B cell (primary cell): ENCODE results near the gene GINS3. TPM values are rescaled to one million over a fixed set of nuclear protein-coding genes. Genes with fewer than 3 reads are reported as not detected.

ENCODE experiments used
- ATAC-seq: fragments of 200-7000 bp; cut with Tn5 transposase; one replicate; pipeline ENCODE4 v1.10.0; 2021; ENCODE audit warnings: low read depth, mild to moderate bottlenecking, moderate number of reproducible peaks, moderate library complexity
- CTCF ChIA-PET: fragments of 350-600 bp; sonication (Branson Sonifier 250); formaldehyde crosslinking; loops from one replicate; lab custom pipeline; 2021; ENCODE audit warnings: antibody characterized with exemption, inconsistent platforms; lab: Charles Lee
- POLR2A ChIA-PET: fragments of 350-600 bp; sonication (Branson Sonifier 250); formaldehyde crosslinking; loops from one replicate; lab custom pipeline; 2021; ENCODE audit warnings: antibody characterized with exemption; lab: Charles Lee
- DNase-seq: peaks from one replicate; pipeline ENCODE4 v3.0.0; 2013
- H2AFZ ChIP-seq: 2 replicates; pipeline ENCODE4 v1.6.1; 2012; ENCODE audit warnings: mild to moderate bottlenecking, low read depth, low read length; ENCODE audit not compliant: insufficient read depth, poor library complexity, severe bottlenecking
- H3K27ac ChIP-seq, 2 donors: 1 replicate in 1 of 2; 2 replicates in 1 of 2; pipeline ENCODE4 v1.5.1; 2012 to 2013; ENCODE audit warnings: low read length in 2 of 2, mild to moderate bottlenecking in 2 of 2, moderate library complexity in 1 of 2
- H3K27me3 ChIP-seq, 4 experiments: fragments of 200-600 bp in 1 of 4; sonication (generic) in 1 of 4; replicated peaks in 1 of 4; 1 replicate in 2 of 4; 2 replicates in 2 of 4; pipeline versions ENCODE4 v1.6.1 to v1.7.0; 2013 to 2016; ENCODE audit warnings: low read length in 3 of 4, mild to moderate bottlenecking in 2 of 4, mixed read lengths in 1 of 4, moderate library complexity in 1 of 4; ENCODE audit not compliant: insufficient read depth in 4 of 4, control insufficient read depth in 3 of 4; ENCODE audit errors: control extremely low read depth in 1 of 4
- H3K36me3 ChIP-seq, 2 experiments: replicated peaks in 1 of 2; 1 replicate in 1 of 2; 2 replicates in 1 of 2; pipeline versions ENCODE4 v1.6.1 to v1.7.1; 2013; ENCODE audit warnings: low read length in 1 of 2; ENCODE audit not compliant: insufficient read depth in 2 of 2, control insufficient read depth in 1 of 2; ENCODE audit errors: control extremely low read depth in 1 of 2, extremely low read depth in 1 of 2
- H3K4me1 ChIP-seq, 2 donors: fragments of 200-600 bp in 1 of 2; sonication (generic) in 1 of 2; 1 replicate in 1 of 2; 2 replicates in 1 of 2; pipeline versions ENCODE4 v1.5.1 to v1.6.1; 2013 to 2017; ENCODE audit warnings: low read length in 2 of 2; ENCODE audit not compliant: control insufficient read depth in 2 of 2, insufficient read depth in 2 of 2
- H3K4me2 ChIP-seq: replicated peaks from 2 replicates; pipeline ENCODE3; 2012; ENCODE audit warnings: mild to moderate bottlenecking, low read depth, low read length; ENCODE audit not compliant: poor library complexity, severe bottlenecking
- H3K4me3 ChIP-seq, 5 experiments: fragments of 200-600 bp in 1 of 5; sonication (generic) in 1 of 5; 1 replicate in 3 of 5; 2 replicates in 2 of 5; pipeline versions ENCODE4 v1.5.1 to v1.7.0; 2011 to 2016; ENCODE audit warnings: low read length in 4 of 5, mild to moderate bottlenecking in 4 of 5, low read depth in 2 of 5, control low read depth in 1 of 5, moderate library complexity in 1 of 5; ENCODE audit not compliant: insufficient read depth in 1 of 5; ENCODE audit errors: control extremely low read depth in 1 of 5, extremely low read depth in 1 of 5
- H3K79me2 ChIP-seq: fragments of 200-600 bp; sonication (generic); one replicate; pipeline ENCODE4 v1.6.0; 2016; ENCODE audit warnings: low read length; ENCODE audit not compliant: control insufficient read depth, insufficient read depth
- H3K9ac ChIP-seq: fragments of 200-600 bp; sonication (generic); 2 replicates; pipeline ENCODE4 v1.6.1; 2017; ENCODE audit warnings: mild to moderate bottlenecking, low read length, moderate library complexity
- H3K9me3 ChIP-seq, 3 donors: one replicate each; pipeline versions ENCODE4 v1.6.1 to v1.7.1; 2013; ENCODE audit warnings: low read length in 2 of 3; ENCODE audit not compliant: control insufficient read depth in 2 of 3, insufficient read depth in 1 of 3; ENCODE audit errors: control extremely low read depth in 1 of 3
- H4K20me1 ChIP-seq: 2 replicates; pipeline ENCODE4 v1.6.0; 2012; ENCODE audit warnings: mild to moderate bottlenecking, low read length; ENCODE audit not compliant: insufficient read depth, control insufficient read depth, poor library complexity, severe bottlenecking
- H3K27ac Mint-ChIP-seq: one replicate; pipeline ENCODE4 v1.8.0; 2021; ENCODE audit warnings: mixed read lengths
- H3K27me3 Mint-ChIP-seq: one replicate; pipeline ENCODE4 v1.8.0; 2021; ENCODE audit warnings: mixed read lengths
- H3K4me1 Mint-ChIP-seq: one replicate; pipeline ENCODE4 v1.8.0; 2021; ENCODE audit warnings: mixed read lengths
- H3K4me3 Mint-ChIP-seq: one replicate; pipeline ENCODE4 v1.8.0; 2021; ENCODE audit warnings: mixed read lengths
- H3K9me3 Mint-ChIP-seq: one replicate; pipeline ENCODE4 v1.8.0; 2022; ENCODE audit warnings: mixed read lengths; ENCODE audit not compliant: insufficient read depth
- EZH2 ChIP-seq: IDR thresholded peaks from 2 replicates; pipeline ENCODE4 v1.6.1; 2012; ENCODE audit warnings: borderline replicate concordance, low read depth, mild to moderate bottlenecking, moderate library complexity, low read length; ENCODE audit not compliant: insufficient read depth, poor library complexity, severe bottlenecking
- WGBS: methylation state at CpG from one replicate; pipeline ENCODE4 v1.1.5; 2013; ENCODE audit warnings: missing lambda C conversion rate; ENCODE audit not compliant: insufficient coverage; 5-methylcytosine and 5-hydroxymethylcytosine counted together
- intact Hi-C: fragments of 100-400 bp; cut with micrococcal nuclease; formaldehyde crosslinking; loops from one replicate; pipeline ENCODE4 v1.10.0; 2022
- polyA plus RNA-seq: library from polyadenylated mRNA; depleted of rRNA; stranded (reverse); fragments of >200 nt; gene quantifications from 2 replicates; pipeline ENCODE4 v1.2.3, GENCODE V29; 2012
- total RNA-seq, 2 donors: library from RNA; stranded (reverse); fragments of 120-200 nt in 1 of 2; gene quantifications; 1 replicate in 1 of 2; 2 replicates in 1 of 2; pipeline versions ENCODE4 v1.2.3 to v1.2.4, GENCODE V29; 2013 to 2022
- TF ChIP-seq, protein P1 (sequence below): fragments of 200-600 bp; IDR thresholded peaks from one replicate; pipeline ENCODE4 v1.8.0; 2022; ENCODE audit warnings: antibody characterized with exemption, mild to moderate bottlenecking

Gene GINS3
- total and polyA plus RNA-seq, 2 donors (not counting 1 experiment from before 2014, with no cell fraction given): 1.1 to 2.3 TPM

DNA sequence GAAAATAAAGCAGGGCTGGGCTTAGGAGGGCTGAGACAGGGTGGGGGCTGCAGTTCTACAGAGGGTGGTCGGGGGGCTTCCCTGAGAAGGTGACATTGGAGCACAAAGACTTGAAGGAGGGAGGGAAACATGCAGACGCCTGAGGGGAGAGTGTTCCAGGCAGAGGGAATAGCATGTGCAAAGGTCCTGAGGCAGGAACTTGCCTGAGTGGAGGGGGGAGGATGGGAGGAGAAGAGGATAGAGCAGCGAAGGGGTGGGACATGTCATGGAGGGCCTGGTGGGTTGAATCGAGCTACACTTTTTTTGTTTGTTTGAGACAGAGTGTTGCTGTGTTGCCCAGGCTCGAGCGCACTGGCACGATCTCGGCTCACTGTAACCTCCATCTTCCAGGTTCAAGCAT is 33.0 kb downstream of the GINS3 start:
- Histone ChIP-seq H3K9ac (no peak overlapping the region), H3K9me3 (no peaks in the 10 kb centered on the region), H3K4me3 (no peak overlapping the region), H3K79me2 (no peaks in the 10 kb centered on the region), H3K4me2 (no peak overlapping the region), H3K36me3 (no peaks in the 10 kb centered on the region), H4K20me1 (no peaks in the 10 kb centered on the region), H3K4me1 (peaks cover 10 to 22% of the 10 kb centered on the region in 2 donors), H2AFZ (no peak overlapping the region), H3K27ac (no peak overlapping the region), H3K27me3 (no peaks in the 10 kb centered on the region)
- no peak overlapping the region for H3K4me3 Mint-ChIP-seq
- H3K4me1 Mint-ChIP-seq: peaks cover 29% of the 10 kb centered on the region
- intact Hi-C loops: no loop called here
- ATAC-seq (no peak), DNase-seq (no peak)
- H3K27me3 Mint-ChIP-seq: no peaks in the 10 kb centered on the region
- H3K9me3 Mint-ChIP-seq: no peaks in the 10 kb centered on the region
- H3K27ac Mint-ChIP-seq: peak overlapping the region; percentile 50
- POLR2A ChIA-PET: no interaction called here
- WGBS: 92% methylated on average over 7 of the region's 8 CpGs
- CTCF ChIA-PET: no interaction called here
- no peak for TF ChIP-seq EZH2

DNA sequence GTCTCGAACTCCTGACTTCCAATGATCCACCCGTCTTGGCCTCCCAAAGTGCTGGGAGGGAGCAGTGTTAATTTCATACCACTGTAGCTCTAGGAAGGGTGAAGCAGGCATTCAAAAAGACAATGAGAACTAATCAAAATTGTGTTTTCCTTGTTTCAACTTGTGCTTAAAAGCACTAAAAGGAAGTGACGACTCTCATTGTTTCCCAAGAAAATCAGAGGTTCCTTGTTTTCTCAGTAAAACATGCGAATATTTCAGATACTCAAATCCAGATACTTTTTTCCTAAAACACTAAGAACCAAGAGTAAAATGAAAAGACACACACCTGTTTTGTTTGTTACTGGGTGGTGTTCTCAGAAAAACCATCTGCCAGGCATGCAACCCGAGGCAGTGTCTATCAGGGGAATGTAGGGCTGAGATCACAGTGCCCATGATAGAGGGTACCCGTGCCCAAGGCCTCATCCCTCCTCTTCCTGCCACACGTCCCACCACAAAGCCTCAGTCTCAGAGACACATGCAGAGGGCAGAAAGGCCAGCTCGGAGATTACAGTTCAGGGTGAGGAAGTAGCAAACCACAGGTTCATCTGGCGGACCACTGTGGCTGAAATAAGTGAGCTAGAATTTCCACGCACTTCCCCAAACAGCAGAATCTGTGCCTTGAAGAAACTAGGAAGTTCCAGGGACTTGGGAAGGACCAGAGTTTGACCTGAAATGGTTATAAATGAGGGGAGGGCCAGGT is 33.7 kb downstream of the GINS3 start:
- CTCF ChIA-PET: no interaction called here
- peak overlapping the region; percentile 37 for H3K27ac Mint-ChIP-seq
- intact Hi-C loops: no loop called here

More for the DNA sequence above, 33.7 kb downstream of the GINS3 start:
- 29% methylated on average over 6 of the region's 10 CpGs for WGBS
- peaks cover 10 to 17% of the 10 kb centered on the region in 2 donors for H3K4me1 ChIP-seq
- H3K27me3 ChIP-seq: no peaks in the 10 kb centered on the region
- no peaks in the 10 kb centered on the region for H3K9me3 ChIP-seq
- no peaks in the 10 kb centered on the region for H4K20me1 ChIP-seq
- H3K4me2 ChIP-seq: peak overlapping the region; percentile 39
- H3K4me3 ChIP-seq: no peak overlapping the region
- ATAC-seq (peak; percentile 51), DNase-seq (peak; percentile 52)
- no peaks in the 10 kb centered on the region for H3K9me3 Mint-ChIP-seq
- H3K4me3 Mint-ChIP-seq: peak overlapping the region; percentile 67
- no peak overlapping the region for H3K9ac ChIP-seq
- POLR2A ChIA-PET: no interaction called here
- no peak overlapping the region for H2AFZ ChIP-seq
- no peaks in the 10 kb centered on the region for H3K27me3 Mint-ChIP-seq
- H3K36me3 ChIP-seq: no peaks in the 10 kb centered on the region
- no peaks in the 10 kb centered on the region for H3K79me2 ChIP-seq
- H3K4me1 Mint-ChIP-seq: peaks cover 25% of the 10 kb centered on the region
- H3K27ac ChIP-seq: peak overlapping the region in 1 of 2 donors; percentile 12
- TF ChIP-seq, protein P1, sequence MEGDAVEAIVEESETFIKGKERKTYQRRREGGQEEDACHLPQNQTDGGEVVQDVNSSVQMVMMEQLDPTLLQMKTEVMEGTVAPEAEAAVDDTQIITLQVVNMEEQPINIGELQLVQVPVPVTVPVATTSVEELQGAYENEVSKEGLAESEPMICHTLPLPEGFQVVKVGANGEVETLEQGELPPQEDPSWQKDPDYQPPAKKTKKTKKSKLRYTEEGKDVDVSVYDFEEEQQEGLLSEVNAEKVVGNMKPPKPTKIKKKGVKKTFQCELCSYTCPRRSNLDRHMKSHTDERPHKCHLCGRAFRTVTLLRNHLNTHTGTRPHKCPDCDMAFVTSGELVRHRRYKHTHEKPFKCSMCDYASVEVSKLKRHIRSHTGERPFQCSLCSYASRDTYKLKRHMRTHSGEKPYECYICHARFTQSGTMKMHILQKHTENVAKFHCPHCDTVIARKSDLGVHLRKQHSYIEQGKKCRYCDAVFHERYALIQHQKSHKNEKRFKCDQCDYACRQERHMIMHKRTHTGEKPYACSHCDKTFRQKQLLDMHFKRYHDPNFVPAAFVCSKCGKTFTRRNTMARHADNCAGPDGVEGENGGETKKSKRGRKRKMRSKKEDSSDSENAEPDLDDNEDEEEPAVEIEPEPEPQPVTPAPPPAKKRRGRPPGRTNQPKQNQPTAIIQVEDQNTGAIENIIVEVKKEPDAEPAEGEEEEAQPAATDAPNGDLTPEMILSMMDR: no peak
- no peak for TF ChIP-seq EZH2
